PC-3 (cell line): Measurements from ENCODE around the gene DDX10. TPM values are rescaled to one million over a fixed set of nuclear protein-coding genes. Genes with fewer than 3 reads are reported as not detected.
A peak's percentile ranks its signal among the peaks of the same experiment; 100 is the strongest.

Experiments used
- ATAC-seq: fragments of 200-7000 bp; cut with Tn5 transposase; 2 replicates; pipeline ENCODE4 v1.9.1; 2020; ENCODE audit warnings: mild to moderate bottlenecking, moderate library complexity
- BruUV-seq: library from RNA; stranded (reverse); fragments of 400-500 nt; replicated peaks from 2 replicates; lab custom pipeline; 2021; lab: Mats Ljungman, UMichigan
- CTCF ChIA-PET: fragments of 300-600 bp; sonication (Branson Sonifier 250); formaldehyde crosslinking; loops from one replicate; lab custom pipeline; 2022; ENCODE audit warnings: antibody characterized with exemption; lab: Charles Lee
- POLR2A ChIA-PET: fragments of 300-600 bp; sonication (Branson Sonifier 250); formaldehyde crosslinking; loops from one replicate; lab custom pipeline; 2022; ENCODE audit warnings: antibody characterized with exemption; ENCODE audit not compliant: unreplicated experiment; lab: Charles Lee
- DNase-seq: peaks from one replicate; pipeline ENCODE4 v3.0.0-alpha.2; 2015
- H2AFZ ChIP-seq: fragments of 300-600 bp; sonication (generic); 2 replicates; pipeline ENCODE4 v1.6.0; 2016; ENCODE audit warnings: antibody characterized with exemption, low read length
- H3F3A ChIP-seq: fragments of 300-600 bp; sonication (generic); one replicate; pipeline ENCODE4 v1.6.0; 2017; ENCODE audit warnings: antibody characterized with exemption, low read length, control low read depth, mild to moderate bottlenecking; ENCODE audit not compliant: unreplicated experiment
- H3K27ac ChIP-seq: fragments of 300-600 bp; sonication (generic); 2 replicates; pipeline ENCODE4 v1.5.1; 2016; ENCODE audit warnings: mild to moderate bottlenecking, low read length
- H3K27me3 ChIP-seq: fragments of 300-600 bp; sonication (generic); 2 replicates; pipeline ENCODE4 v1.6.1; 2016; ENCODE audit warnings: low read length, mixed read lengths
- H3K36me3 ChIP-seq: fragments of 300-600 bp; sonication (generic); 2 replicates; pipeline ENCODE4 v1.6.1; 2016; ENCODE audit warnings: low read depth, mixed run types, low read length, mixed read lengths
- H3K4me1 ChIP-seq: fragments of 300-600 bp; sonication (generic); 2 replicates; pipeline ENCODE4 v1.5.1; 2016; ENCODE audit warnings: low read length; ENCODE audit not compliant: insufficient read depth
- H3K4me2 ChIP-seq: fragments of 300-600 bp; sonication (generic); 2 replicates; pipeline ENCODE4 v1.6.0; 2016; ENCODE audit warnings: low read length
- H3K4me3 ChIP-seq: fragments of 300-600 bp; sonication (generic); 2 replicates; pipeline ENCODE4 v1.5.1; 2016; ENCODE audit warnings: mild to moderate bottlenecking, low read length, mixed read lengths
- H3K79me2 ChIP-seq: fragments of 300-600 bp; sonication (generic); 2 replicates; pipeline ENCODE4 v1.6.1; 2017; ENCODE audit warnings: low read length, mixed read lengths
- H3K9ac ChIP-seq: fragments of 300-600 bp; sonication (generic); 2 replicates; pipeline ENCODE4 v1.6.0; 2016; ENCODE audit warnings: mild to moderate bottlenecking, low read length
- H3K9me2 ChIP-seq: fragments of 300-600 bp; sonication (generic); replicated peaks from 2 replicates; pipeline ENCODE4 v1.6.1; 2016; ENCODE audit warnings: mixed run types, low read length, mixed read lengths
- H3K9me3 ChIP-seq: fragments of 300-600 bp; sonication (generic); 2 replicates; pipeline ENCODE4 v1.6.1; 2016; ENCODE audit warnings: low read length, mixed read lengths
- H4K20me1 ChIP-seq: fragments of 300-600 bp; sonication (generic); 2 replicates; pipeline ENCODE4 v1.6.1; 2016; ENCODE audit warnings: low read length, mixed read lengths
- EZH2 ChIP-seq: fragments of 300-600 bp; sonication (generic); IDR thresholded peaks from one replicate; pipeline ENCODE4 v1.6.1; 2017; ENCODE audit warnings: antibody characterized with exemption, mild to moderate bottlenecking, low read length; ENCODE audit not compliant: unreplicated experiment
- EZH2phosphoT487 ChIP-seq: fragments of 300-600 bp; sonication (generic); IDR thresholded peaks from 2 replicates; pipeline ENCODE4 v1.6.1; 2018; ENCODE audit warnings: mild to moderate bottlenecking, antibody characterized with exemption, low read length, borderline replicate concordance
- intact Hi-C: fragments of 100-400 bp; cut with micrococcal nuclease; formaldehyde crosslinking; loops from 2 replicates; pipeline ENCODE4 v1.9.0; 2023
- total RNA-seq: library from RNA; depleted of rRNA; stranded (reverse); fragments of >200 nt; gene quantifications from 2 replicates; pipeline ENCODE4 v1.2.3, GENCODE V29; 2014
- TF ChIP-seq, protein P1 (sequence below): fragments of 300-600 bp; sonication (generic); conservative IDR thresholded peaks from 2 replicates; pipeline ENCODE4 v1.5.1; 2017; ENCODE audit warnings: antibody characterized with exemption, low read depth, mild to moderate bottlenecking, low read length

The DDX10 gene
- total RNA-seq, 1 experiment from 2014 or later: 55.2 TPM

DNA sequence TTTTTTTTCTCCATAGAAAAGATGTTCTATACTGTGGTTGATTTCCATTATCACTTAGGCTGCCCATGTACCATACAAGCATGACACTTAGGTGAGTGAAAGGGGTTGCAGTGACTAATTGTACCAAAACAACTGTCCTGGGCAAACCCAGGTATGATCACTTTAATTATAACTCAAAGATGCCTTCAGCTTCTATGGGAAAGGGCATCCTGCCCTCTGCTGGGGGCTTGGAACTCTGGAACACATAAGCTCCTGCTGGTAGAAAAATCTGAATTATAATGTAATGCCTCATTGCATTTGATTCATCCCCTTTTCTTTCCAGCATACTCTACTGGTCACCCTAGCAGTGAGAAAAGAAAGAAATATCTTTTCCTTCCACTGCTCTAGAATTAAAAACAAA is 206.3 kb downstream of the DDX10 start:
- no TSS peak for BruUV-seq
- ChIA-PET CTCF (interaction anchor here (0.5 to 1.8 kb wide), 9 partner anchors 126 to 1018 kb away, joined by 3 to 12 read pairs (median 3); no protein-coding TSS in a partner anchor), POLR2A (interaction anchor here (0.7 kb wide), 1 partner anchor 59 kb away, joined by 3 read pairs; no protein-coding TSS in a partner anchor)
- Histone ChIP-seq H3K9me2 (no peaks in the 10 kb centered on the region), H3K79me2 (no peaks in the 10 kb centered on the region), H3K4me2 (no peak overlapping the region), H4K20me1 (no peaks in the 10 kb centered on the region), H3K27ac (peak overlapping the region; percentile 79), H3K9me3 (no peaks in the 10 kb centered on the region), H3K36me3 (no peaks in the 10 kb centered on the region), H3F3A (peaks cover 4% of the 10 kb centered on the region), H2AFZ (no peak overlapping the region), H3K4me3 (no peak overlapping the region), H3K4me1 (peaks cover 40% of the 10 kb centered on the region), H3K9ac (peak overlapping the region; percentile 67; the same call in 1 of the 2 replicates), H3K27me3 (no peaks in the 10 kb centered on the region)
- intact Hi-C loops: loop anchor here (1.0 to 10.0 kb wide), 3 partner anchors 84 to 1064 kb away; no protein-coding TSS in a partner anchor
- TF ChIP-seq EZH2phosphoT487: no peak
- TF ChIP-seq, protein P1, sequence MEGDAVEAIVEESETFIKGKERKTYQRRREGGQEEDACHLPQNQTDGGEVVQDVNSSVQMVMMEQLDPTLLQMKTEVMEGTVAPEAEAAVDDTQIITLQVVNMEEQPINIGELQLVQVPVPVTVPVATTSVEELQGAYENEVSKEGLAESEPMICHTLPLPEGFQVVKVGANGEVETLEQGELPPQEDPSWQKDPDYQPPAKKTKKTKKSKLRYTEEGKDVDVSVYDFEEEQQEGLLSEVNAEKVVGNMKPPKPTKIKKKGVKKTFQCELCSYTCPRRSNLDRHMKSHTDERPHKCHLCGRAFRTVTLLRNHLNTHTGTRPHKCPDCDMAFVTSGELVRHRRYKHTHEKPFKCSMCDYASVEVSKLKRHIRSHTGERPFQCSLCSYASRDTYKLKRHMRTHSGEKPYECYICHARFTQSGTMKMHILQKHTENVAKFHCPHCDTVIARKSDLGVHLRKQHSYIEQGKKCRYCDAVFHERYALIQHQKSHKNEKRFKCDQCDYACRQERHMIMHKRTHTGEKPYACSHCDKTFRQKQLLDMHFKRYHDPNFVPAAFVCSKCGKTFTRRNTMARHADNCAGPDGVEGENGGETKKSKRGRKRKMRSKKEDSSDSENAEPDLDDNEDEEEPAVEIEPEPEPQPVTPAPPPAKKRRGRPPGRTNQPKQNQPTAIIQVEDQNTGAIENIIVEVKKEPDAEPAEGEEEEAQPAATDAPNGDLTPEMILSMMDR: peak; percentile 88
- ATAC-seq (peak; percentile 62), DNase-seq (peak; percentile 71)

DNA sequence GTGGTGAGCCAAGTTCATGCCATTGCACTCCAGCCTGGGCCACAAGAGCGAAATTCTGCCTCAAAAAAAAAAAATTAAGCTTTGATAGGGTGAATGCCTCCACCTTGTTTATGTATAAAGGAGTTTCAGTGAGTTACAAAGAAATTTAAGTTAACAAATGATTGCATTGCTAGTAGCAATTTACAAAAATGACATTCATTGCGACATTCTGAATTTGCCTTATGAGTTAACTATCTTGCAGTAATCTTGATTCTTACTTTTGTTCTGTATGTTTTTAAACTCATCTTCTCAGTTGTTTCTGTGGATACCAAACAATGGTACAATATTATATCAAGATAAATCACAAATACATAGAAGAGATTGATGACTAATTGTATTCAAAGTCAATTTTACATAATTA is 207.0 kb downstream of the DDX10 start:
- peaks cover 40% of the 10 kb centered on the region for H3K4me1 ChIP-seq
- intact Hi-C loops: loop anchor here (1.0 to 10.0 kb wide), 5 partner anchors 23 to 1063 kb away; no protein-coding TSS in a partner anchor
- no peaks in the 10 kb centered on the region for H3K9me2 ChIP-seq
- ATAC-seq: no peak
- peak overlapping the region; percentile 79 for H3K27ac ChIP-seq
- no peaks in the 10 kb centered on the region for H3K79me2 ChIP-seq
- H3K9me3 ChIP-seq: no peaks in the 10 kb centered on the region
- no peak overlapping the region for H3K4me3 ChIP-seq
- H3K27me3 ChIP-seq: no peaks in the 10 kb centered on the region
- H3K4me2 ChIP-seq: peak overlapping the region; percentile 52
- peak overlapping the region; percentile 67 for H3K9ac ChIP-seq
- no peak for DNase-seq
- no peak overlapping the region for H2AFZ ChIP-seq
- H3F3A ChIP-seq: peaks cover 4% of the 10 kb centered on the region
- no TSS peak for BruUV-seq
- ChIA-PET CTCF (interaction anchor here (0.5 to 1.8 kb wide), 5 partner anchors 174 to 1069 kb away, joined by 3 to 12 read pairs (median 3); no protein-coding TSS in a partner anchor), POLR2A (no interaction called here)
- TF ChIP-seq, protein P1: no peak
- no peak for TF ChIP-seq EZH2
- no peak for TF ChIP-seq EZH2phosphoT487
- no peaks in the 10 kb centered on the region for H3K36me3 ChIP-seq
- H4K20me1 ChIP-seq: no peaks in the 10 kb centered on the region

DNA sequence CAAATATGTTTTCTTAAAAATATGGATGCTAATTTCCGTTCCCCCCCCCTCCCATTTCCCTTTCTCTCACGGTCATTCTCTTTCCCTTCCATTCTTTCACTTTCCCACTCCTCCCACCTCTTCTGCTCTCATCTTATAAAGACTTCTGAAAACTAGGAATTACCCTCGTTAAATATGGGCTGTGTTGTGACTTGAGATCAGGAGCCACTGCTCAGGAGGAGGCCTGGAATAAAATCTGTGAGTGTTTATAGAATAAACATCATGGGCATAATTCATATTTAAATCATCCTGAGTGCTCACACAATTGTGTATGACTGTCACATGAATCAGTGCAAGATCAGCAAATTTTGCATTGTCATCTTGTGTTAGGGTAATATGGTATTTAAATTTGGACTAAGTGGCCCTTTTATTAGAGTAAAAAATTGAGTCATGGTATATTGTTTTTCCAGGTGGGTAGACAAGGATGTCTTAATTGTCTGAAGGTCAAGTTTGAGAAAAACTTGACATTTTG is 208.0 kb downstream of the DDX10 start:
- intact Hi-C loops: loop anchor here (1.0 to 10.0 kb wide), 6 partner anchors 22 to 1062 kb away; no protein-coding TSS in a partner anchor
- DNase-seq: peak; percentile 77

More for the DNA sequence above, 208.0 kb downstream of the DDX10 start:
- Histone ChIP-seq H3K27ac (peak overlapping the region; percentile 79), H3K4me3 (peak overlapping the region; percentile 11; the same call in 1 of the 2 replicates), H3K9me2 (no peaks in the 10 kb centered on the region), H3K79me2 (no peaks in the 10 kb centered on the region), H3K9me3 (no peaks in the 10 kb centered on the region), H3K27me3 (no peaks in the 10 kb centered on the region), H3F3A (peaks cover 4% of the 10 kb centered on the region), H3K4me1 (peaks cover 40% of the 10 kb centered on the region), H3K9ac (peak overlapping the region; percentile 67), H2AFZ (no peak overlapping the region), H4K20me1 (no peaks in the 10 kb centered on the region), H3K4me2 (peak overlapping the region; percentile 52), H3K36me3 (no peaks in the 10 kb centered on the region)
- ATAC-seq: peak; percentile 61
- TF ChIP-seq EZH2phosphoT487 (no peak), EZH2 (no peak)
- CTCF ChIA-PET: no interaction called here
- POLR2A ChIA-PET: no interaction called here
- BruUV-seq: no TSS peak
